HEK293 (cell line): ENCODE data around the gene GALNT10.

Experiments used
- CTCF ChIP-seq: fragments of 450-650 bp; formaldehyde crosslinking; IDR thresholded peaks from 2 replicates; pipeline ENCODE4 v1.5.1; 2016; ENCODE audit warnings: missing biosample characterization, missing genetic modification characterization
- GFI1B ChIP-seq: fragments of 450-650 bp; formaldehyde crosslinking; IDR thresholded peaks from 2 replicates; pipeline ENCODE4 v1.5.1; 2016; ENCODE audit warnings: missing biosample characterization, missing genetic modification characterization
- KLF16 ChIP-seq: fragments of 450-650 bp; formaldehyde crosslinking; IDR thresholded peaks from 2 replicates; pipeline ENCODE4 v1.5.1; 2017; ENCODE audit warnings: missing biosample characterization, missing genetic modification characterization
- REST ChIP-seq: fragments of 450-650 bp; formaldehyde crosslinking; IDR thresholded peaks from 2 replicates; pipeline ENCODE4 v1.5.1; 2016; ENCODE audit warnings: missing biosample characterization, missing genetic modification characterization
- ZBTB26 ChIP-seq: fragments of 450-650 bp; formaldehyde crosslinking; optimal IDR thresholded peaks from 2 replicates; pipeline ENCODE3; 2016; ENCODE audit warnings: missing biosample characterization, mild to moderate bottlenecking, missing genetic modification characterization
- ZBTB48 ChIP-seq: fragments of 450-650 bp; formaldehyde crosslinking; IDR thresholded peaks from 2 replicates; pipeline ENCODE4 v1.5.1; 2016; ENCODE audit warnings: missing biosample characterization, missing genetic modification characterization
- ZNF140 ChIP-seq: fragments of 450-650 bp; formaldehyde crosslinking; IDR thresholded peaks from 2 replicates; pipeline ENCODE4 v1.5.1; 2016; ENCODE audit warnings: missing biosample characterization, missing genetic modification characterization
- ZNF174 ChIP-seq: fragments of 450-650 bp; formaldehyde crosslinking; IDR thresholded peaks from 2 replicates; pipeline ENCODE4 v1.5.0; 2017; ENCODE audit warnings: missing biosample characterization, mild to moderate bottlenecking, missing genetic modification characterization
- ZNF23 ChIP-seq: fragments of 450-650 bp; formaldehyde crosslinking; IDR thresholded peaks from 2 replicates; pipeline ENCODE4 v1.5.1; 2016; ENCODE audit warnings: missing biosample characterization, missing genetic modification characterization, borderline replicate concordance
- ZNF248 ChIP-seq: fragments of 450-650 bp; formaldehyde crosslinking; IDR thresholded peaks from 2 replicates; pipeline ENCODE4 v1.5.1; 2017; ENCODE audit warnings: missing biosample characterization, missing genetic modification characterization
- ZNF398 ChIP-seq: fragments of 450-650 bp; formaldehyde crosslinking; IDR thresholded peaks from 2 replicates; pipeline ENCODE4 v1.5.1; 2017; ENCODE audit warnings: missing biosample characterization, missing genetic modification characterization
- TF ChIP-seq, protein P1 (sequence below): IDR thresholded peaks from 2 replicates; pipeline ENCODE4 v1.6.1; 2011; ENCODE audit warnings: mild to moderate bottlenecking, low read depth, low read length, borderline replicate concordance
- TF ChIP-seq, protein P2 (sequence below): fragments of 450-650 bp; formaldehyde crosslinking; IDR thresholded peaks from 2 replicates; pipeline ENCODE4 v1.5.1; 2016; ENCODE audit warnings: missing biosample characterization, missing genetic modification characterization

- TF ChIP-seq, protein P1, sequence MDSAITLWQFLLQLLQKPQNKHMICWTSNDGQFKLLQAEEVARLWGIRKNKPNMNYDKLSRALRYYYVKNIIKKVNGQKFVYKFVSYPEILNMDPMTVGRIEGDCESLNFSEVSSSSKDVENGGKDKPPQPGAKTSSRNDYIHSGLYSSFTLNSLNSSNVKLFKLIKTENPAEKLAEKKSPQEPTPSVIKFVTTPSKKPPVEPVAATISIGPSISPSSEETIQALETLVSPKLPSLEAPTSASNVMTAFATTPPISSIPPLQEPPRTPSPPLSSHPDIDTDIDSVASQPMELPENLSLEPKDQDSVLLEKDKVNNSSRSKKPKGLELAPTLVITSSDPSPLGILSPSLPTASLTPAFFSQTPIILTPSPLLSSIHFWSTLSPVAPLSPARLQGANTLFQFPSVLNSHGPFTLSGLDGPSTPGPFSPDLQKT, result no peak
- TF ChIP-seq CTCF (no peak), ZNF248 (tag by site-specific recombination) (no peak), ZNF174 (tag by site-specific recombination) (no peak), REST (tag by site-specific recombination) (no peak), ZBTB26 (tag by site-specific recombination) (no peak), ZNF398 (tag by site-specific recombination) (no peak), GFI1B (tag by site-specific recombination) (no peak), ZBTB48 (tag by site-specific recombination) (no peak), ZNF140 (tag by site-specific recombination) (no peak), ZNF23 (no peak), KLF16 (tag by site-specific recombination) (no peak)
- TF ChIP-seq, protein P2, sequence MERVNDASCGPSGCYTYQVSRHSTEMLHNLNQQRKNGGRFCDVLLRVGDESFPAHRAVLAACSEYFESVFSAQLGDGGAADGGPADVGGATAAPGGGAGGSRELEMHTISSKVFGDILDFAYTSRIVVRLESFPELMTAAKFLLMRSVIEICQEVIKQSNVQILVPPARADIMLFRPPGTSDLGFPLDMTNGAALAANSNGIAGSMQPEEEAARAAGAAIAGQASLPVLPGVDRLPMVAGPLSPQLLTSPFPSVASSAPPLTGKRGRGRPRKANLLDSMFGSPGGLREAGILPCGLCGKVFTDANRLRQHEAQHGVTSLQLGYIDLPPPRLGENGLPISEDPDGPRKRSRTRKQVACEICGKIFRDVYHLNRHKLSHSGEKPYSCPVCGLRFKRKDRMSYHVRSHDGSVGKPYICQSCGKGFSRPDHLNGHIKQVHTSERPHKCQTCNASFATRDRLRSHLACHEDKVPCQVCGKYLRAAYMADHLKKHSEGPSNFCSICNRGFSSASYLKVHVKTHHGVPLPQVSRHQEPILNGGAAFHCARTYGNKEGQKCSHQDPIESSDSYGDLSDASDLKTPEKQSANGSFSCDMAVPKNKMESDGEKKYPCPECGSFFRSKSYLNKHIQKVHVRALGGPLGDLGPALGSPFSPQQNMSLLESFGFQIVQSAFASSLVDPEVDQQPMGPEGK (tag by site-specific recombination), result no peak
These were observed 26.9 kb downstream of the GALNT10 start for GRCh38 chr5:154217462-154217861.
